SH-SY5Y (cell line): ENCODE data around the gene KLHL29.

ENCODE experiments used
- GATA2 ChIP-seq: IDR thresholded peaks from 2 replicates; pipeline ENCODE4 v1.6.1; 2011; ENCODE audit warnings: mild to moderate bottlenecking, low read depth, low read length
- GATA3 ChIP-seq: IDR thresholded peaks from 2 replicates; pipeline ENCODE4 v1.6.1; 2011; ENCODE audit warnings: low read depth, mild to moderate bottlenecking, low read length, moderate library complexity

Gene KLHL29

DNA sequence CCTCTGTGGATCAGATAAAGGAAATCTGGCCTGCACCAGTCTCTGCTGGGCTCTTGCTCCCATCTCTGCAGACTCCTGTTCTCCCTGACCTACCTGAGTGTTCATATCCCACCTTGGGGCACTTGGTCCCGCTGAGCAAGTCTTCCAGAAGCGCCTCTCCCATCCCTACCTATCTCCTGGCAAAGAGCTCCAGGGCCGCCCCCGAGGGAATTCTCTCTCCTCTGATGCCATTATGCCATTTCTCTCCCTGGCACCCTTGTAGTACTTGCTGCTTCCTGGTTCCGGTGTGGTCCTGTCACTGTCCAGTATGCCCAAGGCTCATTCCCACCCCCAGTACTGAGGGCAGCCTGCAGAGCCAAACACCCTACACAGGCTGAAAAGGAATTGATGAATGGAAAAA, 99.8 kb downstream of the KLHL29 start:
- TF ChIP-seq GATA2 = no peak
- TF ChIP-seq GATA3 = no peak

DNA sequence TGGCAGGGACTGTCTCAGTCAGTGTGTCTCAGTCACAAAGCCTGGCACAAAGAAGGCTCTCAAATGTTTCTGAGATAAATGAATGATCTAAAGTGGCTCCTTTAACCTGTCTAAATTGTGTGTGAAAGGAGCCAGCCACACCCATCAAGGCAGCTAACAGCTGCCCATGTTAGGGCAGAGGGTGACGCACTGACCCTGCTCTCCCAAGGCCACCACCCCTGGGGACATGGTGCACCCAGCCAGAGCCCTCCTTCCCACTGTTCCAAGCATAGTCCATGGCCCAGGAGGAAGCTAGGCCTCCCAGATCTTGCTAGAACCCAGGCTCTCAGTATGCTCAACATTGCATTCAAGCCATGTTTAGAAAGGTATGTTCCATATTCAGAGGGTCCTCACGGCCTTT, 100.3 kb downstream of the KLHL29 start:
- TF ChIP-seq GATA3 (no peak), GATA2 (no peak)

GRCh38 chr2:23485841-23486683, 101.1 kb downstream of the KLHL29 start:
- TF ChIP-seq GATA2 = no peak
- no peak for TF ChIP-seq GATA3

DNA sequence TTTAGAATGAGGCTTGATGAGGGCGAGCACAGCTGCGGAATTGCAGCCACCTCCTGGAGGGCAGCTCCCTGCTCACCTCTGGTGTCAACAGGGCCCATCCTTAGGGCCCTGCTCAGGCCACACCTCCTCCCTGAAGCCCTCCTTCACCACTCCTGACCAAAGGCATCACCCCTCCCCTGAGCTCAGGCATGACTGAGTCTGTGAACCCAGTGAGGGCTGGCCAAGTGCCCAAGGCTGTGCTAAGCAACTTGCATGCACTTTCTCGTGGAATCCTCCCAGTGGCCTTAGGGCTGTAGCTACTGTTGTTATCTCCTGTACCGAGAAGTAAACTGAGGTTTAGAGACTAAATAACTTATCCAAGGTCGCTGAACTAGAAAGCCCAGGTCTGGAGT, 101.7 kb downstream of the KLHL29 start:
- TF ChIP-seq GATA3 = no peak
- no peak for TF ChIP-seq GATA2

DNA sequence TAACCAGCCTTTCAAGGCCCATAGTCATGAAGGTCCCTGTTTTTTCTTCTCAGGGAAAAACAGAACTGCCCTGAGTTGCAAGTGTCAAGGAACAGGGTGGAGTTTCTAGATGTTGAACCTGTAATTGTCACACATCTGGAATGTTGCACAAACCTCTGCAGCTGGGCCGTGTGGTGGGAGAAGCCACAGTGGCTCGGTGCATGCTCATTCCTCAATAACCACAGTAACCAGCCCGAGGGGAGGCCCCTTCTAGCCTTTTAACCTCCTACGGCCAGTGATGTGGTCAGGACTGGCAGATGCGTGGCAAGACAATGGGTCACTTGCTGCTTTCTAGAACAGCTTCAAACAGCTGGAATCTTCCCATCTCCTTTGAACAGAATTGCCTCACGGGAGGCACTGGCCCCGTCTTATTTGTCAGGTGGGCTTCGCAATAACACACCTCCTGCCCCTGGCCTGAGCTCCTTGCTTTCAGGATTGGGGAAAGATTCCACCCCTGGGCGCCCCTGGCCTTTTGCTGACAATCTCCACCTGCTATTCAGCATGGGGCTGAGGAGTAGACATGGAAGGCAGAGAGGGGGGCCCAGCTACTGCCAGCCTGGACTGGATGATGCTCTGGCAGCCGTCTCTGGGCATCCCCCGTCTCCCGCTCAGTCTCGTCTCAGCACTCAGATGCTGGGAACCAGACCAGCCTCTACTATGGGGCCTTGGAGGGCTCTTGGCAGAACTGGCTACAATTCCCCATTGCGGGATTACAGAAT, 102.9 kb downstream of the KLHL29 start:
- TF ChIP-seq GATA3 = no peak
- no peak for TF ChIP-seq GATA2

GRCh38 chr2:23488584-23488983, 103.6 kb downstream of the KLHL29 start:
- TF ChIP-seq GATA3 (no peak), GATA2 (no peak)

DNA sequence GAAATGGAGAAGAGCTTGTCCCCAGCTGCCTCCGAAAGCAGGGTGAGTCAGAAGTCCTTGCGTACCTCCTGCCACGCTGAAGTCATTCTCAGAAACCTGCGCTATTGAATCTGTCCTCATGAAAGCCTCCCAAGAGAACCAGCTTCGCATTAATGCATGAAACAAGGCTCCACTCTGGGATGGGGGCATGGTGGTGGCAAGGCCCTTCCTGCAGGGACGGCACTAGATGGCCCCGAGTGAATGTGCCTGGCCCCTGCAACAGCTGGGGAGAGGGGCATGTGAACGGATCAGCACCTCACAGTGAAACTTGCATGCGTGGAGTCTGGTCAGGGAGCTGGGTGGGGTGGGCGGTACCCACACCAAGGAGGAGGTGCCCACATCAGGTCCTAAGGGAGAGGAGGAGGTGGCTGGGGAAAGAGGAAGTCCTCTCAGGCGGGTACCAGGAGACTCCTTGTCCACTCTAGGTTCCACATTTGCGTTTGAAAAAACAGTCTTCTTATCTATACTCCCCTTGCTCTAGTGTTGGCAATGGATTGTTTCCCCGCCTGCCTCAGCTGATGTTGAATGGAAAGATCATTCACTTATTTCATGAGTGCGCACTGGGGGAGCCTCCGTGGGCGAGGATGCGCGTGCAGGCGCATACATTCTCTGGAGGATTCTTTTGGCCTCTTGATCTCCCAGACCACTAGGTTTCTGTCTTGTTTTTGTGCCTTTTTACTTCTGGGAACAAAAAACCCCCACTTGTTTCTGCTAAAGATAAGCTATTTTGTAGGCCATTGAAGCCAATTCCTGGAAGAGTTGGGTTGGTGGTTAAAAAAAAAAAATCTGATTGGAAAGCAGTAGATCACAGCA, 104.7 kb downstream of the KLHL29 start:
- TF ChIP-seq GATA2 (no peak), GATA3 (no peak)

DNA sequence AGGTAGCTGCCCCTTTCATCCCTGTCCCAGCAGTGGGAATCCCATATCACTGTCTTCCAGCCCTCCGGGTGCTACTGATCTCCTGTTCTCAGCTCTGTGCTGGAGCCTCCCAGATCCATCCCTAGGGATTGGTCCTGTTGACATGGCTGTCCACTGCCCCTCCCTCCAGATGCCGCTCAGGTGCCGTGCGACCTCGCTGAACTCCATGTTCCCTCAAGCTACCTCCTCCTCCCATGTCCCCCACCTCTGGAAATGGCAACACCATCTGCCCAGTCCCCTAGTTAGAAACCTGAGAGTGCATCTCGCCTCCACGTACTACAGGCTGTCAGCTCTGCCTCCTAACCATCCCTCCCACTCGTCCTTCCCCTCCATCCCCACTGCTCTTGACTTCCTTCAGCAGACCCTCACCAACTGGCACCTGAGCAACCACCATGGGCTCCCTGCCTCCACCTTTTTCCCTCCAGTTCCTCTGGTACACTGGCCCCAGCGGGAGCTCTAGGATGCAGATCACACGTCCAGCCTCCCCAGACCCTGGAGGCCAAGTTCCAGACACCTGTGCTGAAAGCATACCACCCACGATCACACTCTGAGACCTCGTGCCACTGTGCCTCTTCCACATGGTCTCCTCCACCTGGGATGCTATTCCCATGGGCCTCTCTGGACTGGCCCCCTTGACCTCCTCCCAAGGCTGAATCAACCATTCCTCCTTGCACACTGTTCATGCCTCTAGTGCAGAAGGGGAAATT, 106.8 kb downstream of the KLHL29 start:
- TF ChIP-seq GATA2 = no peak
- TF ChIP-seq GATA3 = no peak

DNA sequence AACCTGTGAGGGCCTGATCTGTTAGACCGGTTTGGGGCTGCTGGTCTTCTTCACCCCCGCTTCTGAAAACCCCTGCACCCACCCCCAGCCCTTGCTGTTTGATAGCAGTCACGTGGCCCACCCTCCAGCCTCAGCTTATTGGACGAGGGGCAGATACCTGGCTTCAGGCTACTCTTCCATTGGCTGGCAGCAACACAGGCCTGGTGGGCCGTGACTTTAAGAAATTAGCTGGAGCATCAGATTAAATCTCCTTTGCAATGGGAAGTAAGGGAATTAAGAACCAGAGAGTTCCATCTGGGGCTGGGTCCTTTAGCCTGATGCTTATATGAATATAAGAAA, 107.3 kb downstream of the KLHL29 start:
- TF ChIP-seq GATA3 = no peak
- TF ChIP-seq GATA2 = no peak

- TF ChIP-seq GATA3 = no peak
- no peak for TF ChIP-seq GATA2
Measured at GRCh38 chr2:23492921-23493320, 107.9 kb downstream of the KLHL29 start.

- TF ChIP-seq GATA3 (no peak), GATA2 (no peak)
Measured at GRCh38 chr2:23493846-23494245, 108.9 kb downstream of the KLHL29 start.

GRCh38 chr2:23494286-23494685, 109.3 kb downstream of the KLHL29 start:
- TF ChIP-seq GATA3 (no peak), GATA2 (no peak)

DNA sequence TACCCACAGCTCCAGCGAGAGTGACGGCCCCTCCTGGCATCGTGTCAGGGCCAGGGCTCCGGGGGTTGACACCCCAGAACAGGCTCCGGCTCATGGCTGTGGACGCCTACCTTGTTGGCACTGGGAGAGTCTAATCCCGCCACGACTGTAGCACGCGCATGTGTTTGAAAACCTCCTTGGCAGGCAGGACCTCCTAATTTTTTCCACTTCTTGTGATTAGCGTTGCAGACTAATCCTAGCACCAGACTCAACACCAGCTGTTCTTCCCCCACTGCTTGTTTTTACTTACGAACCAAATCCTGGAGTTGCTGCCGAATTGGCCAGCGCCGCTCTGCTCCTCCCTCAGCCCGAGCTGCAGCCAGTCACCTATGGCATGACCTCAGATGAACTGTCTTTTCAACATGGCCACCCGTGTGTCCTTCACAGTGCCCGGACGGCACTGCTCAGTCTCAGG, 110.7 kb downstream of the KLHL29 start:
- no peak for TF ChIP-seq GATA3
- no peak for TF ChIP-seq GATA2

DNA sequence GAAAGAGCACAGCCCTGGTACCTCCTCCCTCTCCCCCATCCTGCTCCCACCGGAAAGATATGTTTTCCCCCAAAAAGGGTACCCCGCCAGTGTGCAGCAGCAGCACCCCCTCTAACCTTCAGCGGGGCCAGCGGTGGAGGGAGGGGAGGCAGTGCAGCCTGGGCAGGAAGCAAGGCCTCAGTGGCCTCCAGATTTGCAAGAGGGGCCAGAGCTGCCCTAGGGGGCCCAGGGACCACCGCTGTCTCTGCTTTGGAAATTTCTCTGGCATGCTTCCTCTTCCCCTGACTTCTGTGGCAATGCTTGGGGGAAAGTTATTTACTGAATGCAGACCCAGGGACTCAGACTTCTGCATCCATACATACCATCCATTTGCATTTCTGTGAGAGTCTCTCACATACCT, 111.5 kb downstream of the KLHL29 start:
- TF ChIP-seq GATA3 = no peak

DNA sequence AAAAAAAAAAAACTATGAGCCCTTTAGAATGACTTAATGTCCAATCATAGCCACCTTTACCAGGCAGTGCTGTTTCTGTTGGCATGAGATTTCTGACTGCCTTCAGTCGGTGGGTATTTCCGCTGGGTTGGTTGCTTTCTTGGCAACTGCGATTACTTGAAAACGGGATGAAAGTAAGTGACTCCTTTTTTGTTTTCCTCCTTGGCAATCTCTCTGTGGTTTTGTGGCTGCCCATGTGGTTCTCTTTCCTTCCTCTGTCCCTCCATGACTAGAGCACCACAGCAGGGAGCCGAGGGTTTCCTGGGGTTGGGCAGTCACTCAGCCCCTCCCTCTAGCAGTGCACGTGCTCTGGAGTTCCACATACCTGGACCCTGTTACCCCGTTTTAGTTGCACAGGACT, 112.1 kb downstream of the KLHL29 start:
- TF ChIP-seq GATA2 (no peak), GATA3 (no peak)
